ENCODE measurements around the gene CHRNG. TPM values are rescaled to one million over a fixed set of nuclear protein-coding genes. Genes with fewer than 3 reads are reported as not detected.

The CHRNG gene
- total and polyA plus RNA-seq, 4 donors: not detected

DNA sequence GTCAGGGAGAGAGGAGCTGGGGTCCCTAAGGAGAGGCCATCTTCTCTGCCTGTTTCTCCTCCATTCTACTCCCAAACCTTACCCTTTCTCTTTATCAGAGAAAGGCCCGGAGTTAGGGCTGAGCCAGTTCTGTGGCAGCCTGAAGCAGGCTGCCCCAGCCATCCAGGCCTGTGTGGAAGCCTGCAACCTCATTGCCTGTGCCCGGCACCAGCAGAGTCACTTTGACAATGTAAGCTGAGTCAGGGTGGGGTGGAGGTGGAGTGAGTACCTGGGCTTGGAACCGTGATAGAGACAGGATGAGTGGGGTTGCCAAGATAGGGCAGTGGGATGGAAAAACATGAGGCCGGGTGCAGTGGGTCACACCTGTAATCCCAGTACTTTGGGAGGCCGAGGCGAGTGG lies 5.2 kb downstream of the CHRNG start:
- Histone ChIP-seq H3K27me3 (ENCODE audit: control insufficient read depth in 1 of 2, insufficient read depth in 2 of 2, low read length in 1 of 2) (no peaks in the 10 kb centered on the region), H3K27ac (ENCODE audit: low read depth in 1 of 2, low read length in 2 of 2) (no peak overlapping the region), H3K4me1 (ENCODE audit: control insufficient read depth in 1 of 2, insufficient read depth in 2 of 2, low read length in 2 of 2) (no peaks in the 10 kb centered on the region), H3K4me3 (ENCODE audit: low read length in 2 of 2) (no peak overlapping the region), H3K36me3 (ENCODE audit: control insufficient read depth in 1 of 2, insufficient read depth in 2 of 2, low read length in 1 of 2) (no peaks in the 10 kb centered on the region), H3K9me3 (ENCODE audit: control insufficient read depth, low read length) (no peaks in the 10 kb centered on the region)
- DNase-seq: peak in 1 of 2 donors; percentile 25
- no peak for ATAC-seq (ENCODE audit: low FRiP score)
- intact Hi-C loops (cut with DNase I): no loop called here
- WGBS, 2 donors: 88 to 94% methylated on average over 6 of the region's 6 CpGs

DNA sequence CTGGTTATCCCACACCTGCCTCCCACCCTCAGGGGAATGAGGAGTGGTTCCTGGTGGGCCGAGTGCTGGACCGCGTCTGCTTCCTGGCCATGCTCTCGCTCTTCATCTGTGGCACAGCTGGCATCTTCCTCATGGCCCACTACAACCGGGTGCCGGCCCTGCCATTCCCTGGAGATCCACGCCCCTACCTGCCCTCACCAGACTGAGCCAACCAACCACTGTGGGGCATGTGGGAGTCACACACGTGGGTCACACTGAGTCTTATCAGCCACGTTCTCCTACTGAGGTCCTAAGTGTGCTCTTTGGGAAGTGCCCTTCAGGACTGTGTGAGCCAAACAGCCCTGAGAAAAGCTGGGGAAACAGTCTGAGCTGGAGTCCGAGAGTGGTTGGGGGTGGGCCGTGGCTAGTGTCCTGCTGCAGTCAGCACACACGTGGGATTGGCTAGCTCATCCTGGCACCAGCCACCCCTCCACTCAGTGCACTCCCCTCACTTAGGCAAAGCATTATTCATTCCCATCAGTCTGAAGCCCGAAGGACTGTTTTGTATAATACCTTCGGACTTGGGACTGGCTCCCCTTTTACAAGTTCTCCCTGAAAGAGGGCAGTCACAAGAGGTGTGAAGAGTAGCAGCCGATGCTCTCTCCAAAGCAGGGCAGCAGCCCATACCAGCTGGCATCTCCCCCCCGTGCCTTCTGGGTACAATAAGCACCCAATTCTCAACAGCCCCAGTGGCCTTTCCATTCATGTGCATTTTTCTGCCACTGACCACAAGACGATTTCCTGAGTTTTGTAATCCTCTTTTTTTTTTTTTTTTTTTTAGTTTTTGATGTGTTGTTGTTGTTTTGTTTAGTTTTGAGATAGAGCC lies 6.3 kb downstream of the CHRNG start:
- Histone ChIP-seq H3K4me1 (ENCODE audit: control insufficient read depth in 1 of 2, insufficient read depth in 2 of 2, low read length in 2 of 2) (no peaks in the 10 kb centered on the region), H3K27me3 (ENCODE audit: control insufficient read depth in 1 of 2, insufficient read depth in 2 of 2, low read length in 1 of 2) (no peaks in the 10 kb centered on the region), H3K9me3 (ENCODE audit: control insufficient read depth, low read length) (no peaks in the 10 kb centered on the region), H3K27ac (ENCODE audit: low read depth in 1 of 2, low read length in 2 of 2) (no peak overlapping the region), H3K36me3 (ENCODE audit: control insufficient read depth in 1 of 2, insufficient read depth in 2 of 2, low read length in 1 of 2) (no peaks in the 10 kb centered on the region), H3K4me3 (ENCODE audit: low read length in 2 of 2) (no peak overlapping the region)
- WGBS, 2 donors: 91 to 92% methylated on average over 17 of the region's 17 CpGs
- intact Hi-C loops (cut with DNase I): no loop called here
- ATAC-seq (ENCODE audit: low FRiP score) (no peak), DNase-seq (peak in 1 of 2 donors; percentile 57)

DNA sequence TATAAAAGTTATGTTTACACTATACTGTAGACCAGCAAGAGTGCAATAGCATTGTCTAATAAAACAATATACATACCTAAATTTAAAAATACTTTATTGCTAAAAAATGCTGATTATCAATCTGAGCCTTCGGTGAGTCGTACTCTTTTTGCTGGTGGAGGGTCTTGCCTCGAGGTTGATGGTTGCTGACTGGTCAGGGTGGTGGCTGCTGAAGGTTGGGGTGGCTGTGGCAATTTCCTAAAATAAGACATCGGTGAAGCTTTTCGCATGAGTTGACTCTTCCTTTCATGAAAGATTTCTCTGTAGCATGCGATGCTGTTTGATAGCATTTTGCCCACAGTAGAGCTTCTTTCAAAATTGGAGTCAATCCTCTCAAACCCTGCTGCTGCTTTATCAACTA lies 8.5 kb downstream of the CHRNG start:
- Histone ChIP-seq H3K27ac (ENCODE audit: low read depth in 1 of 2, low read length in 2 of 2) (no peak overlapping the region), H3K36me3 (ENCODE audit: control insufficient read depth in 1 of 2, insufficient read depth in 2 of 2, low read length in 1 of 2) (no peaks in the 10 kb centered on the region), H3K27me3 (ENCODE audit: control insufficient read depth in 1 of 2, insufficient read depth in 2 of 2, low read length in 1 of 2) (no peaks in the 10 kb centered on the region), H3K9me3 (ENCODE audit: control insufficient read depth, low read length) (no peaks in the 10 kb centered on the region), H3K4me1 (ENCODE audit: control insufficient read depth in 1 of 2, insufficient read depth in 2 of 2, low read length in 2 of 2) (no peaks in the 10 kb centered on the region), H3K4me3 (ENCODE audit: low read length in 2 of 2) (no peak overlapping the region)
- 98% methylated on average over 6 of the region's 6 CpGs for WGBS, 2 donors
- intact Hi-C loops (cut with DNase I): no loop called here
- DNase-seq (no peak), ATAC-seq (ENCODE audit: low FRiP score) (no peak)

DNA sequence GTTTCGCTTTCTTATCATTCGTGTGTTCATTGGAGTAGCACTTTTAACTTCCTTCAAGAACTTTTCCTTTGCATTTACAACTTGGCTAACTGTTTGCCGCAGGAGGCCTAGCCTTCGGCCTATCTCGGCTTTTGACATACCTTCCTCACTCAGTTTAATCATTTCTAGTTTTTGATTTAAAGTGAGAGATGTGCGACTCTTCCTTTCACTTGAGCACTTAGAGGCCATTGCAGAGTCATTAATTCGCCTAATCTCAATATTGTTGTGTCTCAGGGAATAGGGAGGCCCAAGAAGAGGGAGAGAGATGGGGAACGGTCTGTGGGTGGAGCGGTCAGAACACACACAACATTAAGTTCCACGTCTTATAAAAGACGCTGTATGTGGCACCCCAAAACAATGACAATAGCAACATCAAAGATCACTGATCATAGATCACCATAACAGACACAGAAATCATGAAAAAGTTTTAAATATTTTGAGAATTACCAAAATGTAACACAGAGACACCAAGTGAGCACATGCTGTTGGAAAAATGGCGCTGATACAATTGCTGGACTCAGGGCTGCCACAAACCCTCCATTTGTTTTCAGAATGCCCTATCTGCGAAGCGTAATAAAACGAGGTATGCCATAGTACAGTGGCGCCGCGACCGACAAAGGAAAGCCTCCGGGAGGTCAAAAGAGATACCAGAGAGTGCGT lies 10.3 kb downstream of the CHRNG start:
- Histone ChIP-seq H3K4me3 (ENCODE audit: low read length in 2 of 2) (peak overlapping the region; percentile 58 to 76), H3K27ac (ENCODE audit: low read depth in 1 of 2, low read length in 2 of 2) (peak overlapping the region in 1 of 2 donors; percentile 78), H3K36me3 (ENCODE audit: control insufficient read depth in 1 of 2, insufficient read depth in 2 of 2, low read length in 1 of 2) (peaks cover 0 to 2% of the 10 kb centered on the region in 2 donors), H3K27me3 (ENCODE audit: control insufficient read depth in 1 of 2, insufficient read depth in 2 of 2, low read length in 1 of 2) (no peaks in the 10 kb centered on the region), H3K4me1 (ENCODE audit: control insufficient read depth in 1 of 2, insufficient read depth in 2 of 2, low read length in 2 of 2) (no peaks in the 10 kb centered on the region), H3K9me3 (ENCODE audit: control insufficient read depth, low read length) (no peaks in the 10 kb centered on the region)
- intact Hi-C loops (cut with DNase I): no loop called here
- ATAC-seq (ENCODE audit: low FRiP score) (no peak), DNase-seq (no peak)
- 41% methylated on average over 21 of the region's 21 CpGs for WGBS, 2 donors

DNA sequence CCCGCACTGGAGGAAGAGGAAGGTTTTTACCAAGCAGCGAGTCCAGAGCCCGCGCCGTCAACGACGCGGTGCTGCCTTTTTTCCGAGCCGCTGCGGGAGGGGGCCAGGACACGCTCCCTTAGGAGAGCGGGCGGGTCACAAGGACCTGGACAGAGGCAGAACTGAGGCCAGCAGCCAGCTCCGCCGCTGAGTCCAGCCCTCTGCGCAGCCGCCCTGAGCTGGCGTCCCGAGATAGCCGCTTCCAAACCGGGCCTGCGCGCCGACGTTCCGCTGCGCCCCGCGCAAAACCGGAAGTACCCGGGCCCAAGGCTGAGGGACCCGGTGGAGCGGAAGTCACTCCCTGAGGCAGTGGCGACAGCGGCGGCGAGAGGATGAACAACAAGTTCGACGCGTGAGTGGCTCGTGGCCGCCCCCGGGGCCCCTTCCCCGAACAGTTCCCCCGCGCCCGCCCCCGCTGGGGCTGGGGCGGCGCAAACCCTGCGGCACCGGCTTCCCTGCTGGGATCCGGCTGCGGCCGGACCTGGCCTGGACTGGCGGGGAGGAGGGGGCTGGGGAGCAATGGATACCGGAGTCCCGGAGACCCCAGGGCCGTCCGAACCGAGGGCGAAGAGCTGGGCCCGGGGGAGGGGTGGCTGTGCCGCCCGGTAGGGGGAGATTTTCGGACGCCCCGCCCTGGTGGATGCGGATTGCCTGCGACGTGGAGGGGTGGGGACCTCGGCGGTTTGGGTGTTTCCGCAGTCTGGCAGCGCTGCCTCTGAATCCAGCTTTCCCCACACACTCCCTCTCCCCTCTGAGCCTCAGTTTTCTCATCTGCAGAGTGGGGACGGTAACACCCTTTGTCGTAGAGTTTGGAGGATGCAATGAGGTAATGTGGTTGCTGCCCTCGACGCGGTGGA lies 11.1 kb downstream of the CHRNG start, which contains the start of the genes EIF4E2 and TIGD1:
TSS of gene EIF4E2 (plus strand) at position 336 of the 896 bp plus-strand sequence. CDS start at position 372, 36 bp downstream.
TSS of gene TIGD1 (minus strand) at position 204 of the 896 bp plus-strand sequence. CDS start 675 bp downstream, outside the sequence.
- peak; percentile 96 to 98 for DNase-seq
- ATAC-seq (ENCODE audit: low FRiP score): peak; percentile 98
- peaks cover 0 to 2% of the 10 kb centered on the region in 2 donors for H3K36me3 ChIP-seq (ENCODE audit: control insufficient read depth in 1 of 2, insufficient read depth in 2 of 2, low read length in 1 of 2)
- H3K4me3 ChIP-seq (ENCODE audit: low read length in 2 of 2): peak within 1 kb of the TSS; percentile 73 to 76
- H3K4me1 ChIP-seq (ENCODE audit: control insufficient read depth in 1 of 2, insufficient read depth in 2 of 2, low read length in 2 of 2): no peaks in the 10 kb centered on the region
- no peaks in the 10 kb centered on the region for H3K27me3 ChIP-seq (ENCODE audit: control insufficient read depth in 1 of 2, insufficient read depth in 2 of 2, low read length in 1 of 2)
- 0% methylated on average over 75 to 81 of the region's 81 CpGs for WGBS, 2 donors
- no peaks in the 10 kb centered on the region for H3K9me3 ChIP-seq (ENCODE audit: control insufficient read depth, low read length)
- intact Hi-C loops (cut with DNase I): no loop called here
- peak within 1 kb of the TSS; percentile 39 to 78 for H3K27ac ChIP-seq (ENCODE audit: low read depth in 1 of 2, low read length in 2 of 2)

DNA sequence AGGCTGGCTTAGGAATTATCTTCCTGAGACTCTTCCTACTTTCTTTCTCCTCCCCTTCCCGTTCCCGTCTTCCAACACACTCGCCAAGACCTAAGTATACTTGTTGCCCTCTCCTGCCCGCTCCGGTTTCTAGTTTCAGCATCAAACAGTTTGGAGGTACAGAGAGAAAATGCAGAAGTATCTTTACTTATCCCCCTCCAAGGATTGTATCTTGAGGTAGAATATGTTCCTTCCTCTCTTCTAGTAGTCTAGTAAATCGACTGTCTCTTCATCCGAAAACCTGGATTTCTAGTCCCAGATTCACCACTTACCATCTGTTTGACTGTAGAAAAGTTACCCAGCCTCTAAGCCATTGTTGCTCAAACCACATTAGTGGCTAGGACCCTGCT lies 11.8 kb downstream of the CHRNG start:
- Histone ChIP-seq H3K27me3 (ENCODE audit: control insufficient read depth in 1 of 2, insufficient read depth in 2 of 2, low read length in 1 of 2) (no peaks in the 10 kb centered on the region), H3K36me3 (ENCODE audit: control insufficient read depth in 1 of 2, insufficient read depth in 2 of 2, low read length in 1 of 2) (peaks cover 0 to 2% of the 10 kb centered on the region in 2 donors), H3K27ac (ENCODE audit: low read depth in 1 of 2, low read length in 2 of 2) (peak overlapping the region in 1 of 2 donors; percentile 76), H3K9me3 (ENCODE audit: control insufficient read depth, low read length) (no peaks in the 10 kb centered on the region), H3K4me3 (ENCODE audit: low read length in 2 of 2) (peak overlapping the region; percentile 73 to 76), H3K4me1 (ENCODE audit: control insufficient read depth in 1 of 2, insufficient read depth in 2 of 2, low read length in 2 of 2) (no peaks in the 10 kb centered on the region)
- ATAC-seq (ENCODE audit: low FRiP score) (no peak), DNase-seq (no peak)
- WGBS, 2 donors: 6 to 7% methylated on average over 7 of the region's 7 CpGs
- intact Hi-C loops (cut with DNase I): no loop called here

DNA sequence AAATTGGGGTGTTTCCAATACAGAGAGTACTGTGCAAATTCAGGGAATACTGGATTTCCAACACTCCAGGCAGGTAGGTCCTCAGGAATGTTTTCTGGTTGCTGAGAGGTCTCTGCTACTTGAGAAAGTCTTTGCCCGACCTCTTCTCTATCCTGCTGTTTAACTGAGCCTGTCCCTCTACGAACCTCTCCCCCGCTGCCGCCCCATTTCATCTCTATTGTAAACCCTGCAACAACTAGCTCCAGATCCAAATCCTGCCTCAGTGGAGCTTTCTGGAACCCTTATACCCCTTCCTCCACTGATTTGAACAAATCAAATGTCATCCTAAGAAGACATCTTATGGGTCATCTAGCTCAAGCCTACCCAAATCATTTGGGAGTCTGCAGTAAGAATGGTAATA lies 12.3 kb downstream of the CHRNG start:
- Histone ChIP-seq H3K36me3 (ENCODE audit: control insufficient read depth in 1 of 2, insufficient read depth in 2 of 2, low read length in 1 of 2) (peaks cover 0 to 2% of the 10 kb centered on the region in 2 donors), H3K4me3 (ENCODE audit: low read length in 2 of 2) (peak overlapping the region; percentile 73 to 76), H3K27me3 (ENCODE audit: control insufficient read depth in 1 of 2, insufficient read depth in 2 of 2, low read length in 1 of 2) (no peaks in the 10 kb centered on the region), H3K4me1 (ENCODE audit: control insufficient read depth in 1 of 2, insufficient read depth in 2 of 2, low read length in 2 of 2) (no peaks in the 10 kb centered on the region), H3K27ac (ENCODE audit: low read depth in 1 of 2, low read length in 2 of 2) (no peak overlapping the region), H3K9me3 (ENCODE audit: control insufficient read depth, low read length) (no peaks in the 10 kb centered on the region)
- ATAC-seq (ENCODE audit: low FRiP score): no peak
- DNase-seq: no peak
- intact Hi-C loops (cut with DNase I): no loop called here
- 81 to 93% methylated on average over 4 of the region's 4 CpGs for WGBS, 2 donors

DNA sequence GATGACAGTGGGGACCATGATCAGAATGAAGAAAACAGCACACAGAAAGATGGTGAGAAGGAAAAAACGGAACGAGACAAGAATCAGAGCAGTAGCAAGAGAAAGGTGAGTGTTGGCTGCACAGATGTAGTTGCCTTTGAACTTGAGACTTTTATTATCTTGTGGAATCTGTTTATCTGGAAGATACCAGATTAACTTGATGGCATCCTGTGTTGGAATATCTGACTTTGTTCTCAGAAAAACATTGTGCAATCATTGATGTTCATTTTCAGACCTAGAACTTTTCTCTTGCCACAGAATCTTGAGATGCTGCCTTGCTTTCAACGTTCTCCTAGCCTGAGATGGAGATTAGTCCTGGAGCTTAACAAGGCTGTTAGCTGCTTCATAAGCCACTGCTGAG lies 16.9 kb downstream of the CHRNG start:
- intact Hi-C loops (cut with DNase I): no loop called here
- Histone ChIP-seq H3K4me3 (ENCODE audit: low read length in 2 of 2) (no peak overlapping the region), H3K27me3 (ENCODE audit: control insufficient read depth in 1 of 2, insufficient read depth in 2 of 2, low read length in 1 of 2) (no peaks in the 10 kb centered on the region), H3K4me1 (ENCODE audit: control insufficient read depth in 1 of 2, insufficient read depth in 2 of 2, low read length in 2 of 2) (no peaks in the 10 kb centered on the region), H3K9me3 (ENCODE audit: control insufficient read depth, low read length) (no peaks in the 10 kb centered on the region), H3K36me3 (ENCODE audit: control insufficient read depth in 1 of 2, insufficient read depth in 2 of 2, low read length in 1 of 2) (peaks cover 2 to 4% of the 10 kb centered on the region in 2 donors), H3K27ac (ENCODE audit: low read depth in 1 of 2, low read length in 2 of 2) (no peak overlapping the region)
- no peak for ATAC-seq (ENCODE audit: low FRiP score)
- DNase-seq: no peak
- WGBS, 2 donors: 76% methylated on average over 3 of the region's 3 CpGs
